GM18498 (cell line): Measurements from ENCODE around the gene CIT.

Experiments used
- ATAC-seq: cut with Tn5 transposase; IDR thresholded peaks from one replicate; pipeline ENCODE4 v1.9.1; 2021; ENCODE audit warnings: mild to moderate bottlenecking, moderate library complexity; ENCODE audit not compliant: unreplicated experiment

Gene CIT

DNA sequence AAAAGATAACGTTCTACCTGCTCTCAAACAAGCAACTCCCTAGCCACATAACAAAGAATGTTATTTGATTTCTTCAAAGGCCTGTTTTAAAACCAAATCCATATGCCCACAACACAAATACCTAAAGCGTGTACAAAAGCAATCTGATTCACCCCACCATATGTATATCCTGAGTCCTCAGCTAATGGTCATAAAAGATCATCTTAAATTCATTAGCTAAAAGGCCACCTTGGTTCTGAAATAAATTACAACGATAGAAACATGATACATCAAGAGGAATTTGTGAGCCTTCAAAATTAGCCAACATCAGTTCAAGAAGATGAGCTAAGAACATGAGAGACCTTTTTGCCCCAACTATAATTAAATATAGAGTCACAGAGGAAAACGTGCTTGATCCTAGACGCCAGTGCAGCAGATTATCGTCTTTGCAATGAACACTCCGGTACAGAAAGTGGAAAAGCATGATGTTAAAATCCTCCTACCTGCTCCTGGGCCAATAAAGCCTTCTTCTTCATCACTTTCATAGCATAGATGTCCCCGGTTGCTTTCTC is 20.0 kb downstream of the CIT start:
- ATAC-seq = no peak

- no peak for ATAC-seq
Observed at GRCh38 chr12:119850330-119850729, 26.8 kb downstream of the CIT start.

DNA sequence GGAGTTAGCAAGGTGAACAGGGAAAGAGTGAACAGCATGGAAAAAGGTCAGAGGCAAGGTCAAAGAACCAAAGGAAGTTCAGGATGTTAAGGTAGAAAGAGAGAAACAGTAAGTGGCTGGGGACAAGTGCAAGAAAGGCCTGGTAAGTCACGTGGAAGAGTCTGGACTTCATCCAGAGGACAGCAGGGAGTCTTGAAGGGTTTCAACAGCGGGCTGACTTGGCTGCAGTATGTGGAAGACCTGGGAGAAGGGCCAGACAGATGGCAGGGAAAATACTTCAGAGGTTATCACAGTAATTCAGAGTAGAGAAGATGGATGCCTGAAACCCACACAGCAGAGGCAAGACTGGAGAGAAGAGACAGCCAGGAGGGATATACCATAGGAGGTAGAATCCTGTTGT is 34.0 kb downstream of the CIT start:
- ATAC-seq = no peak

DNA sequence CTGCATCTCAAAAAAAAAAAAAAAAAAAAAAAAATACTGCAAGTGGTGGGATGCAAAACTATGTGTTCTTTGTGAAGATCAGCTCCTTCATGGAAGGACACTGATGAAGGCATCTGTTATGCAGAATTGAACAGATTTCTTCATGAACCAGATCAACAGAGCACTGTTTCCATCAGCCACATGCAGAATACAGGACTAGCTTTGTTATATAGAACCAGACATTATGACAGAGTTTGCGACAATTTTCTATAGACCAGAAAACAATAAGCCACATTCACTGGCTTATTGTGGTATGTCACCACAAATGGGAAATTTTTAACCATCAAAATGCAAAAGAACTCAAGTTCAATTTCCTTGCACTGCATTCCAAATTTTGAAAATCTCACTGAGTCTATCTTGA is 34.7 kb downstream of the CIT start:
- no peak for ATAC-seq

- ATAC-seq = no peak
Observed at GRCh38 chr12:119841433-119842210, 35.5 kb downstream of the CIT start.

DNA sequence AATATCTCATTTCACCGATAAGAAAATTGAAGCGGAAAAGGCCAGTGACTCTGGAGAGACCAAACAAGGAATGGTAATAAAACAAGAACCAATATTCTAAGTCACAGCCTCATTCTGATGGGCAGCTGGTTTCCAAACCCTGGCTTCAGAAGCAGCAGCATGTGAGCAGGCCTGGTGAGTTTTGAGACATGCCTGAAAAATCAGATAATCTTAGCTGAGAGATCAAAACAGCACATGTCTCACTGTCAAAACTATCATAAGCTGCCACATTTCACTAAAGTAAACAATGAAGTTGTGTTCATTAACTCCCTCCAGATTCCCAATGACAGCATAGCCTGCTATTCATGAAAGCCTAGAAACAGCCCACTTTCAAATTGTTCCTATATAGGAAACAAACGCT is 36.5 kb downstream of the CIT start:
- ATAC-seq = no peak

DNA sequence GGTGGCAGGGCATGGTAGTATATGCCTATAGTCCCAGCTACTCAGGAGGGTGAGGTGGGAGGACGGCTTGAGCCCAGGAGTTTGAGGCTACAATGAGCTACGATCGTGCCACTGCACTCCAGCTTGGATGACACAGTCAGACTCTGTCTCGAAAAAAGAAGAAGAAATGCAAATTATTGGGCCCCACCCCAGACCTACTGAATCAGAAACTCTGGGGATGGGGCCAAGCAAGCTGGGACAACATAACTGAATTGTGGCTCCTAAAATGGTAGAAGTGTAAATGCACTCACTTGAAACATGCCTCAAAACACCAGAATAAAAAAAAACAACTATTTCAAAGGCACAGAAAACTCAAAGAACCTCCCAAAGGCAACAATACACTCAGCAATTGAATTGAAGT is 37.0 kb downstream of the CIT start:
- ATAC-seq = no peak

GRCh38 chr12:119838826-119839600 is 38.1 kb downstream of the CIT start:
- ATAC-seq = no peak

- no peak for ATAC-seq
Observed at GRCh38 chr12:119836781-119837180, 40.3 kb downstream of the CIT start.

DNA sequence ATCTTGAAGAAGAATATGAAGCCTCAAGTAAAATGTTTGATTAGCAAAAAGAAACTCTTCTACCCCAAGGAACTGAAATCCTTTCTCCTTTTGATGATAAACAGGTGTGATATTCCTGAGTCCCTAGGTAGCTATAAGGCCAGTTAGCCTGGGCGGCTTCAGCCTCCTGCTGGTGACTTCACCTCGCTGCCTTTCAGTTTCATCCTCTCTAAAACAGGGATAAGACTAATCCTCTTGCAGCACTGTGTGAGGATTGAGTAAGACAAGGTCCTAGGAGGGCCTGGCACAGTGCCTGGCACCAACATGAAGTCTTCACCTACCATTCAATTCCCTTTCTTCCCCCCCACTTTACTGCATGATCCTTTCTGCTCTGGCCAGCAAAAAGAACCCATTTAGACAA is 42.1 kb downstream of the CIT start:
- no peak for ATAC-seq

- no peak for ATAC-seq
Observed at GRCh38 chr12:119829439-119829838, 47.7 kb downstream of the CIT start.

DNA sequence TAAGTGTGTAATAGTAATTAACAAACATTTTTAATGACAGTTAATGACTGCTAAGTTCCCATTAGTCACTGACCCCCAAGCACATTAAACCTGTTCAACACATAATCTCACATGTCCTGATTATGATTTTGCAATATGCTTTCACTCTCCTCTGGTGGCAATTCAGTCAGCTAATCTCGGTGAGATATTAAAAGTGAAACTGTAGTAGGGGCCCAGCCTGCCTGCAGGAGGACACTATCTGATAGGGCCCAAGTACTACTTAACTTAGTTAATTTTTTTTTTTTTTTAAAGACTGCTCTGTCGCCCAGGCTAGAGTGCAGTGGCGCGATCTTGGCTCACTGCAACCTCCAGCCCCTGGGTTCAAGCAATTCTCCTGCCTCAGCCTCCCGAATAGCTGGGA is 48.8 kb downstream of the CIT start:
- ATAC-seq = no peak

GRCh38 chr12:119827760-119828159 is 49.4 kb downstream of the CIT start:
- ATAC-seq = no peak

- ATAC-seq = no peak
Observed at GRCh38 chr12:119826661-119827445, 50.3 kb downstream of the CIT start.

GRCh38 chr12:119825262-119825661 is 51.9 kb downstream of the CIT start:
- ATAC-seq = no peak

- no peak for ATAC-seq
Observed at GRCh38 chr12:119822046-119822445, 55.1 kb downstream of the CIT start.

- no peak for ATAC-seq
Observed at GRCh38 chr12:119819322-119819721, 57.8 kb downstream of the CIT start.

DNA sequence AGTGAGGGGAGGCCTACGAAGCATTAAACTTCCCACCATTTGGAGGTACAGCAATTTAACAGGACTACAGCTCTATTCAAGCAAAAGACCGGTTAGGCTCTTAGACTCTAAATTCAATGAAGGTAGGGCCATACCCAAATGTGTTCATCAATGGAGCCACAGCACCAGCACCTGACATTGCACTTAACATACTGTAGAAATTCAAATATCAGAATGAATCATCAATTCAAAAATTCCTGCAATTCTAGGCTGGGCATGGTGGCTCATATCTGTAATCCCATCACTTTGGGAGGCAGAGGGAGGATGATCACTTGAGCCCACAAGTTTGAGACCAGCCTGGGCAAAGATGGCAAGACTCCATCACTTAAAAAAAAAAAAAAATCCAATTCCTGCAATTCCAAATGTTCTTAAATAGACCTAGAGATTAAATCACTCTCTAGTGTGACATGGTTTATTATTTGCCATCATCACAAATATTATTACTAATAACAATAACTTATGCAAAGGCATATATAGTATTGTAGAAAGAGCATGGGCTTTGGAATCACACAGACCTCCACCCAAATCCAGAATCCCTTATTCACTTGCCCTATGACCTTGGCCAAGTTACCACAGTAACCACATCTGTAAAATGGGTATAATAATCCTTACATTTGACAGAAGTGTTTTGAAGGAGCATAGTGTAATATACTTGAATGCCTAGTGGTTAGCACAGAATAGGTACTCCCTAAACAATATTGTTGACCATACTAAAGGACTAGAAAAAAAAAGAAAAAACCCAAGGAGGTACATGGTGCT is 59.4 kb downstream of the CIT start:
- no peak for ATAC-seq

DNA sequence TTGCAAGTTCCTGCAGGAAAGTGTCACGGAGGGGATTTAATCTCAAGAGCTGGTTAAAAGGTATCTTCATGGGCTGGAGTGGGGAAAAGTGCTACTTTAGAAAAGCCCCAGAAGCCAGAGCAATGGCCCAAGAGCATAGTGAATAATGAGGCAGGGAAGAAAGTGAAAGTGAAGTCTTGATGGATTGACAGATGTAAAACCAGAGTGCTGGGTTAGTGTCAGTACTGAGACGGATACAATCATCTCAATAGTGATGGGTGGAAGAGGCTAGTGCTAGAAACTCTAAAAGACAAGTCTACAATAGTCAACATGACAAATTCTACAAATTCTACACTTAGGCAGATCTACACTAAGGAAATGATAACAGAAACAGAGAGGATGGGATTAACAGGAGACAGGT is 68.1 kb downstream of the CIT start:
- peak; percentile 74 for ATAC-seq

DNA sequence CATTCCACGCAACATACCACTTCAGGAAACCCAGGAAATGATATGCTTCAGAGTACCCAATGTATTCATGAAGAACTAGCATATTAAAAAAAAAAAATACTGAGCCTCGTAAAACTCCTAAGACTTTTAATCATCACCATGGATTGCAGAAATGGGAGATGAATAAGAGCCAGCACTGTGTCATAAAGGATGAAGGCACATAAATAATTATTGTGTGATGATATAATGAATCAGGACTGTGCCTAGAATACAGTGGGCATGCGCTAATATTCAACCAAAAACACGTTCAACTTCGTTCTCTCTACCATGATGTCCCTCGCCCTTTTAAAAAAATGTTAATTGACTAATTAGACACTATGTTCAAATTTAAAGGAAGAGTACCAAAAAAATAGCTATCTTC is 68.7 kb downstream of the CIT start:
- ATAC-seq = no peak

DNA sequence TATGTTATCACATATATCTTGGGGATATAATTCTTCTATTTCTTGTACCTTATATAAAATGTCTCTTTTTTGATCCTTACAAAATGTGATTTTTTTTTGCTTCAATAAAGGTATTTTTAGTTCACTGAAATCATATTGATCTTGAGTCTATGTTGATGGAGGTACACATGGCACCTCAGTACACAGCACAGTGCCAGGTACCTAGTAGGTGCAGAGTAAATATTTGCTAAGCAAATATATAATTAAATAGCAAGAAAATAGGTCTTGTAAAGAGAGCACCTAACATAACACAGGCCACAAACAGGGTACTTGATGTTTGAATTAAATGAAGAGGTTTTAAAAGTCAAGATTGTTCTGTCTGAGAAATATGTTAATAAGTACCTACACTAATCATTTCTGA is 69.7 kb downstream of the CIT start:
- no peak for ATAC-seq
